ENCODE data around the gene APLP2.
A peak's percentile ranks its signal among the peaks of the same experiment; 100 is the strongest.
"Not testable (repeated sequence)": the region's sequence is repeated elsewhere in the genome, so short reads cannot be mapped to it uniquely, and the experiment has no call there.

APLP2 gene

GRCh38 chr11:130103296-130103814 lies 33.7 kb downstream of the APLP2 start:
- H3K27ac ChIP-seq: no peak overlapping the region
- TF ChIP-seq ZFX (IDR thresholded peaks at IDR 0.05; ENCODE audit: borderline replicate concordance) (no peak), CTCF (IDR thresholded peaks at IDR 0.05) (no peak)

GRCh38 chr11:130106381-130106780 lies 36.7 kb downstream of the APLP2 start:
- H3K27ac ChIP-seq: no peak overlapping the region
- TF ChIP-seq CTCF (IDR thresholded peaks at IDR 0.05): no peak
- no peak for TF ChIP-seq ZFX (IDR thresholded peaks at IDR 0.05; ENCODE audit: borderline replicate concordance)

- H3K27ac ChIP-seq: not testable (repeated sequence)
These were observed 39.0 kb downstream of the APLP2 start for GRCh38 chr11:130108671-130109070.

- H3K27ac ChIP-seq: no peak overlapping the region
These were observed 39.7 kb downstream of the APLP2 start for GRCh38 chr11:130109386-130109785.

GRCh38 chr11:130110339-130111108 lies 40.8 kb downstream of the APLP2 start:
- H3K27ac ChIP-seq: no peak overlapping the region
- TF ChIP-seq CTCF (IDR thresholded peaks at IDR 0.05): no peak
- no peak for TF ChIP-seq ZFX (IDR thresholded peaks at IDR 0.05; ENCODE audit: borderline replicate concordance)

More at GRCh38 chr11:130109386-130109785, 39.7 kb downstream of the APLP2 start:
- TF ChIP-seq CTCF (IDR thresholded peaks at IDR 0.05): no peak
- TF ChIP-seq ZFX (IDR thresholded peaks at IDR 0.05; ENCODE audit: borderline replicate concordance): no peak

- no peak for TF ChIP-seq ZFX (IDR thresholded peaks at IDR 0.05; ENCODE audit: borderline replicate concordance)
- TF ChIP-seq CTCF (IDR thresholded peaks at IDR 0.05): no peak
- no peak overlapping the region for H3K27ac ChIP-seq
These were observed 42.6 kb downstream of the APLP2 start for GRCh38 chr11:130112071-130112830.

GRCh38 chr11:130114281-130114680 lies 44.6 kb downstream of the APLP2 start:
- 0 out of 2 replicates have a peak overlapping the region, but pooled peaks have one; percentile 5 for H3K27ac ChIP-seq
- no peak for TF ChIP-seq ZFX (IDR thresholded peaks at IDR 0.05; ENCODE audit: borderline replicate concordance)
- TF ChIP-seq CTCF (IDR thresholded peaks at IDR 0.05): 0 out of 2 replicates have a peak, but pooled peaks have one; percentile 11
